ENCODE measurements around the gene MYH16. TPM values are rescaled to one million over a fixed set of nuclear protein-coding genes. Genes with fewer than 3 reads are reported as not detected.

The MYH16 gene
- total and polyA plus RNA-seq, 9 of the 15 experiments (the other 6 are each of a cell fraction or from before 2014, with no cell fraction given), result 0.09 TPM; not detected in 8

DNA sequence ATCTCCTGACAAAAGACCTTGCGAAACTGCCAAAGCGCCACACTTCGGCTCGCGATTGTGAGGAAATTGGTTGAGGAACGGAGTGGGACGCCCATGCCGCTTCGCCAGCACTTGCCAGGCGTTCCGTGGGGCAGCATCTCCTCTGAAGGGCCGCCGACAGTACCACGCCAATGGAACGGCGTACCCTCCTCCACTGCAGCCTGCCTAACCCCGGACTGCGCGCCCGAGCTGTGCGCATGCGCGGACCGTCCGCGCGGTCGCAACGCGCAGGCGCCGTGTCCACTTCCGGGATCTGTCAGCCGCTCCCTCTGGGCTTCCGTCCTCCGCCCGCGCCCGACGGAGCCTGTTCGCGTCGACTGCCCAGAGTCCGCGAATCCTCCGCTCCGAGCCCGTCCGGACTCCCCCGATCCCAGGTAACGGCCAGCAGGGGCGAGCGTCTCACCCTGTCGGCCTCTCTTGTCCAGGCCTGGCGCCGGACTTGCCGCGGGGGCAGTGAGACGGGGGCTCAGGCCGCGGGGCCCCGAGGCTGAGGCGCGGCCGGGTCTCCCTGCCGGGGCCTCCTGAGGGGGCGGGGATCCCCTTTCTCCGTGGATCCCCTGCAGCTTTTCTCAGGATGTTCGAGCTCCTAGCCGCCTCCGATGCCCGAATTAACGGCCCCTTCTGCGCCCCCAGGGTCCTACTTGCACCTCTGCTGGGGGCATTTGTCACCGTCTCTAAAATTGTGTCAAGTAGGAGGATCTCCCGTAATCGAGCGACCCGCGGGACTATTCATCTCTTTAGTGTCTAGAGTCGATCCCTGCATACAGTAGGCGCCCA is 53.2 kb downstream of the MYH16 start, which contains the start of gene ARPC1A (continued):
- TF ChIP-seq YY1 (IDR thresholded peaks at IDR 0.05; ENCODE audit: borderline replicate concordance in 1 of 3, control insufficient read depth in 1 of 3, extremely low read depth in 1 of 3, insufficient read depth in 3 of 3, insufficient read length in 1 of 3, insufficient replicate concordance in 2 of 3, low read depth in 1 of 3, low read length in 2 of 3) (peak in 2 of 3 experiments; percentile 49 to 62), ZNF212 (CRISPR knock-in tag; IDR thresholded peaks at IDR 0.05) (peak; percentile 89; the same call in 1 of the 2 replicates), CBFB (CRISPR knock-in tag; IDR thresholded peaks at IDR 0.05) (no peak), ZNF217 (CRISPR knock-in tag; IDR thresholded peaks at IDR 0.05) (no peak), BRCA1 (IDR thresholded peaks at IDR 0.05) (no peak), BRCA1 (CRISPR knock-in tag; IDR thresholded peaks at IDR 0.05) (no peak), YBX1 (IDR thresholded peaks at IDR 0.05) (no peak), NR2C2 (CRISPR knock-in tag; IDR thresholded peaks at IDR 0.05) (peak; percentile 44; the same call in 1 of the 2 replicates), NR2C2 (tag; IDR thresholded peaks at IDR 0.05) (peak; percentile 38; the same call in 1 of the 2 replicates), EGR1 (conservative IDR thresholded peaks at IDR 0.05) (peak; percentile 87), U2AF1 (optimal IDR thresholded peaks at IDR 0.05; ENCODE audit: low read depth, low read length) (no peak), CTBP1 (IDR thresholded peaks at IDR 0.05; ENCODE audit: borderline replicate concordance) (peak; percentile 80; the same call in 1 of the 2 replicates), LCOR (CRISPR knock-in tag; IDR thresholded peaks at IDR 0.05) (peak; percentile 85; the same call in 1 of the 2 replicates)
- TF ChIP-seq, protein P1, sequence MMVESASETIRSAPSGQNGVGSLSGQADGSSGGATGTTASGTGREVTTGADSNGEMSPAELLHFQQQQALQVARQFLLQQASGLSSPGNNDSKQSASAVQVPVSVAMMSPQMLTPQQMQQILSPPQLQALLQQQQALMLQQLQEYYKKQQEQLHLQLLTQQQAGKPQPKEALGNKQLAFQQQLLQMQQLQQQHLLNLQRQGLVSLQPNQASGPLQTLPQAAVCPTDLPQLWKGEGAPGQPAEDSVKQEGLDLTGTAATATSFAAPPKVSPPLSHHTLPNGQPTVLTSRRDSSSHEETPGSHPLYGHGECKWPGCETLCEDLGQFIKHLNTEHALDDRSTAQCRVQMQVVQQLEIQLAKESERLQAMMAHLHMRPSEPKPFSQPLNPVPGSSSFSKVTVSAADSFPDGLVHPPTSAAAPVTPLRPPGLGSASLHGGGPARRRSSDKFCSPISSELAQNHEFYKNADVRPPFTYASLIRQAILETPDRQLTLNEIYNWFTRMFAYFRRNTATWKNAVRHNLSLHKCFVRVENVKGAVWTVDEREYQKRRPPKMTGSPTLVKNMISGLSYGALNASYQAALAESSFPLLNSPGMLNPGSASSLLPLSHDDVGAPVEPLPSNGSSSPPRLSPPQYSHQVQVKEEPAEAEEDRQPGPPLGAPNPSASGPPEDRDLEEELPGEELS (CRISPR knock-in tag; IDR thresholded peaks at IDR 0.05; ENCODE audit: borderline replicate concordance), result 0 out of 2 replicates have a peak, but pooled peaks have one; percentile 78
- TF ChIP-seq, protein P2, sequence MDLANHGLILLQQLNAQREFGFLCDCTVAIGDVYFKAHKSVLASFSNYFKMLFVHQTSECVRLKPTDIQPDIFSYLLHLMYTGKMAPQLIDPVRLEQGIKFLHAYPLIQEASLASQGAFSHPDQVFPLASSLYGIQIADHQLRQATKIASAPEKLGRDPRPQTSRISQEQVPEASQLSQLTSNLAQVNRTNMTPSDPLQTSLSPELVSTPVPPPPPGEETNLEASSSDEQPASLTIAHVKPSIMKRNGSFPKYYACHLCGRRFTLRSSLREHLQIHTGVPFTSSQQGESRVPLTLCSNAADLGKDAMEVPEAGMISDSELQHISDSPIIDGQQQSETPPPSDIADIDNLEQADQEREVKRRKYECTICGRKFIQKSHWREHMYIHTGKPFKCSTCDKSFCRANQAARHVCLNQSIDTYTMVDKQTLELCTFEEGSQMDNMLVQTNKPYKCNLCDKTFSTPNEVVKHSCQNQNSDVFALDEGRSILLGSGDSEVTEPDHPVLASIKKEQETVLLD (IDR thresholded peaks at IDR 0.05), result peak; percentile 99
- TF ChIP-seq, protein P3, sequence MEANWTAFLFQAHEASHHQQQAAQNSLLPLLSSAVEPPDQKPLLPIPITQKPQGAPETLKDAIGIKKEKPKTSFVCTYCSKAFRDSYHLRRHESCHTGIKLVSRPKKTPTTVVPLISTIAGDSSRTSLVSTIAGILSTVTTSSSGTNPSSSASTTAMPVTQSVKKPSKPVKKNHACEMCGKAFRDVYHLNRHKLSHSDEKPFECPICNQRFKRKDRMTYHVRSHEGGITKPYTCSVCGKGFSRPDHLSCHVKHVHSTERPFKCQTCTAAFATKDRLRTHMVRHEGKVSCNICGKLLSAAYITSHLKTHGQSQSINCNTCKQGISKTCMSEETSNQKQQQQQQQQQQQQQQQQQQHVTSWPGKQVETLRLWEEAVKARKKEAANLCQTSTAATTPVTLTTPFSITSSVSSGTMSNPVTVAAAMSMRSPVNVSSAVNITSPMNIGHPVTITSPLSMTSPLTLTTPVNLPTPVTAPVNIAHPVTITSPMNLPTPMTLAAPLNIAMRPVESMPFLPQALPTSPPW (CRISPR knock-in tag; IDR thresholded peaks at IDR 0.05), result peak; percentile 75
- TF ChIP-seq, protein P4, sequence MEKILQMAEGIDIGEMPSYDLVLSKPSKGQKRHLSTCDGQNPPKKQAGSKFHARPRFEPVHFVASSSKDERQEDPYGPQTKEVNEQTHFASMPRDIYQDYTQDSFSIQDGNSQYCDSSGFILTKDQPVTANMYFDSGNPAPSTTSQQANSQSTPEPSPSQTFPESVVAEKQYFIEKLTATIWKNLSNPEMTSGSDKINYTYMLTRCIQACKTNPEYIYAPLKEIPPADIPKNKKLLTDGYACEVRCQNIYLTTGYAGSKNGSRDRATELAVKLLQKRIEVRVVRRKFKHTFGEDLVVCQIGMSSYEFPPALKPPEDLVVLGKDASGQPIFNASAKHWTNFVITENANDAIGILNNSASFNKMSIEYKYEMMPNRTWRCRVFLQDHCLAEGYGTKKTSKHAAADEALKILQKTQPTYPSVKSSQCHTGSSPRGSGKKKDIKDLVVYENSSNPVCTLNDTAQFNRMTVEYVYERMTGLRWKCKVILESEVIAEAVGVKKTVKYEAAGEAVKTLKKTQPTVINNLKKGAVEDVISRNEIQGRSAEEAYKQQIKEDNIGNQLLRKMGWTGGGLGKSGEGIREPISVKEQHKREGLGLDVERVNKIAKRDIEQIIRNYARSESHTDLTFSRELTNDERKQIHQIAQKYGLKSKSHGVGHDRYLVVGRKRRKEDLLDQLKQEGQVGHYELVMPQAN (IDR thresholded peaks at IDR 0.05; ENCODE audit: borderline replicate concordance), result peak; percentile 64

Measured in K562 (cell line).